ENCODE data around the gene PLGRKT.

The PLGRKT gene

DNA sequence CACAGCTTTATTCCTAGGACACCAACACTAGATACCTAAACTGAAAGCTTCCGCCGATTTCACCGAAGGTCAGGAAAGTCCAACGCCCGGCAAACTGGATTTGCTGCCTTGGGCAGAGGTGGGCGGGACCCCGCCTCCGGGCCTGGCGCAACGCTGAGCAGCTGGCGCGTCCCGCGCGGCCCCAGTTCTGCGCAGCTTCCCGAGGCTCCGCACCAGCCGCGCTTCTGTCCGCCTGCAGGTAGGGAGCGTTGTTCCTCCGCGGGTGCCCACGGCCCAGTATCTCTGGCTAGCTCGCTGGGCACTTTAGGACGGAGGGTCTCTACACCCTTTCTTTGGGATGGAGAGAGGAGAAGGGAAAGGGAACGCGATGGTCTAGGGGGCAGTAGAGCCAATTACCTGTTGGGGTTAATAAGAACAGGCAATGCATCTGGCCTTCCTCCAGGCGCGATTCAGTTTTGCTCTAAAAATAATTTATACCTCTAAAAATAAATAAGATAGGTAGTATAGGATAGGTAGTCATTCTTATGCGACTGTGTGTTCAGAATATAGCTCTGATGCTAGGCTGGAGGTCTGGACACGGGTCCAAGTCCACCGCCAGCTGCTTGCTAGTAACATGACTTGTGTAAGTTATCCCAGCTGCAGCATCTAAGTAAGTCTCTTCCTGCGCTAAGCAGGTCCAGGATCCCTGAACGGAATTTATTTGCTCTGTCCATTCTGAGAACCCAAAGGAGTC lies 12.8 kb upstream of the PLGRKT start, which contains the start of gene CD274:
Gene CD274 (plus strand): TSS at position 184 of the 733 bp plus-strand sequence. CDS start 5,572 bp downstream, outside the sequence.
- TF ChIP-seq MYC (IDR thresholded peaks at IDR 0.05; ENCODE audit: low read depth, low read length) (peak; percentile 73), POLR2A (IDR thresholded peaks at IDR 0.05; ENCODE audit: extremely low read depth, insufficient read length) (peak; percentile 31)
- TF ChIP-seq, protein P1, sequence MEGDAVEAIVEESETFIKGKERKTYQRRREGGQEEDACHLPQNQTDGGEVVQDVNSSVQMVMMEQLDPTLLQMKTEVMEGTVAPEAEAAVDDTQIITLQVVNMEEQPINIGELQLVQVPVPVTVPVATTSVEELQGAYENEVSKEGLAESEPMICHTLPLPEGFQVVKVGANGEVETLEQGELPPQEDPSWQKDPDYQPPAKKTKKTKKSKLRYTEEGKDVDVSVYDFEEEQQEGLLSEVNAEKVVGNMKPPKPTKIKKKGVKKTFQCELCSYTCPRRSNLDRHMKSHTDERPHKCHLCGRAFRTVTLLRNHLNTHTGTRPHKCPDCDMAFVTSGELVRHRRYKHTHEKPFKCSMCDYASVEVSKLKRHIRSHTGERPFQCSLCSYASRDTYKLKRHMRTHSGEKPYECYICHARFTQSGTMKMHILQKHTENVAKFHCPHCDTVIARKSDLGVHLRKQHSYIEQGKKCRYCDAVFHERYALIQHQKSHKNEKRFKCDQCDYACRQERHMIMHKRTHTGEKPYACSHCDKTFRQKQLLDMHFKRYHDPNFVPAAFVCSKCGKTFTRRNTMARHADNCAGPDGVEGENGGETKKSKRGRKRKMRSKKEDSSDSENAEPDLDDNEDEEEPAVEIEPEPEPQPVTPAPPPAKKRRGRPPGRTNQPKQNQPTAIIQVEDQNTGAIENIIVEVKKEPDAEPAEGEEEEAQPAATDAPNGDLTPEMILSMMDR (IDR thresholded peaks at IDR 0.05; ENCODE audit: low read depth, low read length), result peak; percentile 83
- TF ChIP-seq, protein P2, sequence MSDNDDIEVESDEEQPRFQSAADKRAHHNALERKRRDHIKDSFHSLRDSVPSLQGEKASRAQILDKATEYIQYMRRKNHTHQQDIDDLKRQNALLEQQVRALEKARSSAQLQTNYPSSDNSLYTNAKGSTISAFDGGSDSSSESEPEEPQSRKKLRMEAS (IDR thresholded peaks at IDR 0.05; ENCODE audit: low read depth, low read length), result peak; percentile 73
- DNase-seq (ENCODE audit: low read depth), result peak; percentile 95
- peak within 1 kb of the TSS; percentile 62 for H3K4me3 ChIP-seq (ENCODE audit: low read depth, low read length)

DNA sequence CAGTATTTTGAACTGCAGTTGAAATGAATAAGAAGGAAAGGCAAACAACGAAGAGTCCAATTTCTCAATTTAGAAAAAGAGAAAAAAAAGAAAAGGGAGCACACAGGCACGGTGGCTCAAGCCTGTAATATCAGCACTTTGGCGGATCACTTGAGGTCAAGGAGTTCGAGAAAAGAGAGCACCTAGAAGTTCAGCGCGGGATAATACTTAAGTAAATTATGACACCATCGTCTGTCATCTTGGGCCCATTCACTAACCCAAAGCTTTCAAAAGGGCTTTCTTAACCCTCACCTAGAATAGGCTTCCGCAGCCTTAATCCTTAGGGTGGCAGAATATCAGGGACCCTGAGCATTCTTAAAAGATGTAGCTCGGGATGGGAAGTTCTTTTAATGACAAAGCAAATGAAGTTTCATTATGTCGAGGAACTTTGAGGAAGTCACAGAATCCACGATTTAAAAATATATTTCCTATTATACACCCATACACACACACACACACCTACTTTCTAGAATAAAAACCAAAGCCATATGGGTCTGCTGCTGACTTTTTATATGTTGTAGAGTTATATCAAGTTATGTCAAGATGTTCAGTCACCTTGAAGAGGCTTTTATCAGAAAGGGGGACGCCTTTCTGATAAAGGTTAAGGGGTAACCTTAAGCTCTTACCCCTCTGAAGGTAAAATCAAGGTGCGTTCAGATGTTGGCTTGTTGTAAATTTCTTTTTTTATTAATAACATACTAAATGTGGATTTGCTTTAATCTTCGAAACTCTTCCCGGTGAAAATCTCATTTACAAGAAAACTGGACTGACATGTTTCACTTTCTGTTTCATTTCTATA lies 12.0 kb upstream of the PLGRKT start:
- no peak for DNase-seq (ENCODE audit: low read depth)
- H3K4me3 ChIP-seq (ENCODE audit: low read depth, low read length), result peak overlapping the region; percentile 62
- TF ChIP-seq MYC (IDR thresholded peaks at IDR 0.05; ENCODE audit: low read depth, low read length), result no peak
- no peak for TF ChIP-seq POLR2A (IDR thresholded peaks at IDR 0.05; ENCODE audit: extremely low read depth, insufficient read length)
- TF ChIP-seq, protein P2 (IDR thresholded peaks at IDR 0.05; ENCODE audit: low read depth, low read length), result no peak
- TF ChIP-seq, protein P1 (IDR thresholded peaks at IDR 0.05; ENCODE audit: low read depth, low read length), result no peak

DNA sequence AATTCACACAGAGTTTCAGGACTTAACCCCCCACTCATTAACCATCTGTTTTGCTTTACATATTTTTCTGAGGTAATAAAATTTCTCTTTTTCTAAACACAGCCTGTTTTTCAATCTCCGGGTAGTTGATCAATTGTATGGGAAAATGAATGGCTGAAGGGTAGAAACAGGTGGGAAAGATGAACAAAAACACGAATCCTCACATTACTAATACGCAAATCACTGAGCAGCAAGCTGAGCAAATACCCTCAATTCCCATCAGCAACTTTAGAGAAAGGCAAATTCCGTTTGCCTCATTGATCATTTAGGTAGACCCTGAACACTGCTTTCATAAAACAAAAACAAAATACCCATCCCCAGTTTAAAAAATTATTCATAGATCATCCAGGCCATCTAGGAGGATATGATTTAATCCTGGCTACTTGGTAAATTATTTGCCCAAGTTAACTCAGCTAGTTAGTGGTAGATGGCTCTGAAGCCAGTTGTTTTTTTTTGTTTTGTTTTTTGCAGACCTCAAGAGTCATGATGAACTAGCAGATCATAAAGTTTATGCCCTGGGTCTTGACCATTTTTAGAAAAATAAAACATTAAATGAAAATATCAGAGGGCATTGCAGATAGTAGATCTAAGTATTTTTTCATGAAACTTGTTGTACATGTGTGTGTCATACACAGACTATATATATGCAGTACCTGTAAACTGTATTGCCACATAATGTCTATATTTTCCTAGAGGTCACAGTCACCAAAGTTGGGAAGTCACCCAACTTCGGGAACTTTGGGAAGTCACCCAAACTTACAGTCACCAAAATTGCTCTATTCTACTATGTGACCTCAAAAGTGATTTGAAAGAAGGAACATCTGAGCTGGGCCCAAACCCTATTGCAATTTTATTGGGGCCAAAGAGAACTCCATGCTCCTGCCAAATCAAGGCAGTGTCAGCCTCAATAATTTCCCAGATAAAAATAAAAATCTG lies 11.0 kb upstream of the PLGRKT start:
- H3K4me3 ChIP-seq (ENCODE audit: low read depth, low read length), result no peak overlapping the region
- TF ChIP-seq, protein P1 (IDR thresholded peaks at IDR 0.05; ENCODE audit: low read depth, low read length), result no peak
- TF ChIP-seq, protein P2 (IDR thresholded peaks at IDR 0.05; ENCODE audit: low read depth, low read length), result no peak
- no peak for TF ChIP-seq MYC (IDR thresholded peaks at IDR 0.05; ENCODE audit: low read depth, low read length)
- TF ChIP-seq POLR2A (IDR thresholded peaks at IDR 0.05; ENCODE audit: extremely low read depth, insufficient read length), result no peak
- DNase-seq (ENCODE audit: low read depth), result no peak

DNA sequence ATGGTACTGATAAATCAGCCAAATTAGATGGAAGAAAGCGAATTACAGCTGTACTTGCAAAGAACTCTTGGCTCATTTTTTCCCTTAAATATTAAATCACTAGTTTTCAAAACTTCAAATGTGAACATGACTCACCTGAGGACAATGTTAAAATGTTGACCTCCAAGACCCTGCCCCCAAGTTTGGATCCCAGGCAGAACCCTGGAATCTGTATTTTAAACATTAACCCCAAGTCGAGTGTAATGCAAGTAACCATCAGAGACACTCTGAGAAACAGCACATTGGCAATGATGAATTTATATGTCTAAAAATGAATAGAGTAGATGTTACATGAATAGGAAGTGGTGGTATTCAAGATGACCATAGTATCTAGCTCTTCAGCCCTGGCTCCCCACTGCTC lies 10.3 kb upstream of the PLGRKT start:
- no peak for DNase-seq (ENCODE audit: low read depth)
- TF ChIP-seq MYC (IDR thresholded peaks at IDR 0.05; ENCODE audit: low read depth, low read length) (no peak), POLR2A (IDR thresholded peaks at IDR 0.05; ENCODE audit: extremely low read depth, insufficient read length) (no peak)
- TF ChIP-seq, protein P2 (IDR thresholded peaks at IDR 0.05; ENCODE audit: low read depth, low read length), result no peak
- TF ChIP-seq, protein P1 (IDR thresholded peaks at IDR 0.05; ENCODE audit: low read depth, low read length), result no peak
- no peak overlapping the region for H3K4me3 ChIP-seq (ENCODE audit: low read depth, low read length)

DNA sequence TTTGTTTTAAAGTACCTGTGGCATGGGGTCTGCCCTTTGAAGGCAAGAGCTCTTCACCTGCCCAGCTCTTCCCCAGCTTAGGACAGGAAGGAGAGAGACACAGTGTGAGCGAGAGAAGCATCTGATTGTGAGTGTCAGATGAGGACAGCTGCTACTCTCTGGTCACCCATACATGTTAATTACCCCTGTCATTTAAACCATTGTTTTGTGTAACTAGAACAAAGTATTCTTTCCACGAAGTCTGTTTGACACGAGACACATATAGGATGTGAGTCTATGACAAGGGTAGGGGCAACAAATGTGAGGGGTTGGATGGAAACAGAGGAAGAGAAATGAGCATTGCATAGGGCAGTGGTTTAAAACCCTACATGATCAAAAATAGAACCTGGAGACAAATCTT lies 9.6 kb upstream of the PLGRKT start:
- no peak for DNase-seq (ENCODE audit: low read depth)
- H3K4me3 ChIP-seq (ENCODE audit: low read depth, low read length), result no peak overlapping the region
- TF ChIP-seq POLR2A (IDR thresholded peaks at IDR 0.05; ENCODE audit: extremely low read depth, insufficient read length), result no peak
- TF ChIP-seq, protein P1 (IDR thresholded peaks at IDR 0.05; ENCODE audit: low read depth, low read length), result no peak
- TF ChIP-seq, protein P2 (IDR thresholded peaks at IDR 0.05; ENCODE audit: low read depth, low read length), result no peak
- no peak for TF ChIP-seq MYC (IDR thresholded peaks at IDR 0.05; ENCODE audit: low read depth, low read length)
